Naive B cell (primary cell): ENCODE measurements around the gene NEK5. TPM values are rescaled to one million over a fixed set of nuclear protein-coding genes. Genes with fewer than 3 reads are reported as not detected.
"Not testable (repeated sequence)": the region's sequence is repeated elsewhere in the genome, so short reads cannot be mapped to it uniquely, and the experiment has no call there.

ENCODE experiments used
- ATAC-seq, 2 donors: fragments of 150-1000 bp; cut with Tn5 transposase; 2 replicates each; pipeline ENCODE4 v1.10.0; 2021; ENCODE audit warnings: low read depth in 2 of 2, mild to moderate bottlenecking in 2 of 2, moderate library complexity in 2 of 2
- DNase-seq: peaks from one replicate; pipeline ENCODE4 v3.0.0; 2022
- H3K27ac Mint-ChIP-seq, 6 donors: one replicate each; pipeline ENCODE4 v1.8.0; 2020 to 2022; ENCODE audit warnings: mild to moderate bottlenecking in 6 of 6, mixed read lengths in 6 of 6, moderate library complexity in 5 of 6, inconsistent platforms in 2 of 6
- H3K27me3 Mint-ChIP-seq, 3 donors: one replicate each; pipeline ENCODE4 v1.8.0; 2021 to 2022; ENCODE audit warnings: mixed read lengths in 3 of 3, mild to moderate bottlenecking in 1 of 3
- H3K36me3 Mint-ChIP-seq, 2 donors: one replicate each; pipeline ENCODE4 v1.8.0; 2020 to 2022; ENCODE audit warnings: mixed read lengths in 2 of 2, inconsistent platforms in 1 of 2, mild to moderate bottlenecking in 1 of 2
- H3K4me1 Mint-ChIP-seq, 3 donors: one replicate each; pipeline ENCODE4 v1.8.0; 2020 to 2022; ENCODE audit warnings: mixed read lengths in 3 of 3, inconsistent platforms in 1 of 3, mild to moderate bottlenecking in 1 of 3, moderate library complexity in 1 of 3
- H3K4me3 Mint-ChIP-seq, 8 donors: one replicate each; pipeline ENCODE4 v1.8.0; 2020 to 2022; ENCODE audit warnings: mild to moderate bottlenecking in 8 of 8, mixed read lengths in 8 of 8, moderate library complexity in 8 of 8, inconsistent platforms in 2 of 8
- H3K9me3 Mint-ChIP-seq, 7 donors: one replicate each; pipeline ENCODE4 v1.8.0; 2020 to 2022; ENCODE audit warnings: mixed read lengths in 7 of 7, mild to moderate bottlenecking in 5 of 7, inconsistent platforms in 2 of 7, moderate library complexity in 1 of 7
- polyA plus RNA-seq, 6 donors: library from polyadenylated mRNA; unstranded; fragments of 300-500 nt; fragmentation: Illumina TruSeq; gene quantifications; one replicate each; pipeline ENCODE4 v1.2.3, GENCODE V29; 2021; ENCODE audit warnings: low read depth in 6 of 6

The NEK5 gene
- under 1 TPM in 4 of 6 donors, not detected in 2; 0.17 to 0.28 (median 0.21) TPM for polyA plus RNA-seq

- Mint-ChIP-seq H3K36me3 (peaks cover 22 to 33% of the 10 kb centered on the region in 2 donors), H3K4me1 (peaks cover 10 to 14% (median 12%) of the 10 kb centered on the region in 3 donors), H3K27me3 (peaks cover 11 to 30% (median 20%) of the 10 kb centered on the region in 3 donors), H3K27ac (peak within 1 kb of the TSS in 3 of 6 donors; percentile 31 to 84 (median 59)), H3K4me3 (peak within 1 kb of the TSS; percentile 80 to 96 (median 86)), H3K9me3 (no peaks in the 10 kb centered on the region)
- peak; percentile 67 to 70 for ATAC-seq
- DNase-seq, result peak; percentile 40
Measured at GRCh38 chr13:52128714-52129700, at the start of gene NEK5. Gene NEK5 (minus strand): TSS chr13:52129073. CDS start chr13:52127482, 1,591 bp downstream.

- Mint-ChIP-seq H3K4me3 (no peak overlapping the region), H3K27me3 (no peaks in the 10 kb centered on the region), H3K9me3 (no peaks in the 10 kb centered on the region), H3K36me3 (peaks cover 8 to 16% of the 10 kb centered on the region in 2 donors), H3K4me1 (peaks cover 0 to 4% (median 0%) of the 10 kb centered on the region in 3 donors), H3K27ac (peak overlapping the region in 1 of 6 donors; percentile 62)
- ATAC-seq (no peak), DNase-seq (no peak)
Measured at GRCh38 chr13:52177276-52177675, 48.4 kb upstream of the NEK5 start.

GRCh38 chr13:52173970-52174369 lies 45.1 kb upstream of the NEK5 start:
- not testable (repeated sequence) for H3K36me3 Mint-ChIP-seq, ATAC-seq, H3K4me1 Mint-ChIP-seq, H3K27me3 Mint-ChIP-seq, DNase-seq, H3K9me3 Mint-ChIP-seq, H3K4me3 Mint-ChIP-seq
- H3K27ac Mint-ChIP-seq, result peak overlapping the region in 3 of 6 donors; percentile 13 to 50 (median 30)

GRCh38 chr13:52173373-52173772 lies 44.5 kb upstream of the NEK5 start:
- no peak for DNase-seq
- Mint-ChIP-seq H3K36me3 (peaks cover 8 to 9% of the 10 kb centered on the region in 2 donors), H3K4me1 (peaks cover 0 to 4% (median 0%) of the 10 kb centered on the region in 3 donors), H3K4me3 (no peak overlapping the region), H3K9me3 (no peaks in the 10 kb centered on the region), H3K27ac (peak overlapping the region in 3 of 6 donors; percentile 13 to 54 (median 49)), H3K27me3 (no peaks in the 10 kb centered on the region)
- no peak for ATAC-seq

GRCh38 chr13:52171686-52172085 lies 42.8 kb upstream of the NEK5 start:
- DNase-seq, H3K4me3 Mint-ChIP-seq, H3K36me3 Mint-ChIP-seq, ATAC-seq, H3K9me3 Mint-ChIP-seq, H3K4me1 Mint-ChIP-seq, H3K27me3 Mint-ChIP-seq: not testable (repeated sequence)
- peak overlapping the region in 1 of 6 donors; percentile 60 for H3K27ac Mint-ChIP-seq

- not testable (repeated sequence) for H3K36me3 Mint-ChIP-seq, H3K9me3 Mint-ChIP-seq, H3K4me3 Mint-ChIP-seq, H3K4me1 Mint-ChIP-seq, DNase-seq, ATAC-seq, H3K27me3 Mint-ChIP-seq, H3K27ac Mint-ChIP-seq
Measured at GRCh38 chr13:52170828-52171391, 42.0 kb upstream of the NEK5 start.

GRCh38 chr13:52169839-52170238 lies 41.0 kb upstream of the NEK5 start:
- Mint-ChIP-seq H3K4me1 (peaks cover 0 to 4% (median 0%) of the 10 kb centered on the region in 3 donors), H3K27ac (no peak overlapping the region), H3K36me3 (peaks cover 0 to 5% of the 10 kb centered on the region in 2 donors), H3K4me3 (no peak overlapping the region), H3K9me3 (no peaks in the 10 kb centered on the region), H3K27me3 (no peaks in the 10 kb centered on the region)
- no peak for ATAC-seq
- no peak for DNase-seq

GRCh38 chr13:52165411-52165810 lies 36.5 kb upstream of the NEK5 start:
- DNase-seq, result no peak
- Mint-ChIP-seq H3K27ac (no peak overlapping the region), H3K27me3 (no peaks in the 10 kb centered on the region), H3K4me1 (no peaks in the 10 kb centered on the region), H3K4me3 (no peak overlapping the region), H3K36me3 (peaks cover 0 to 5% of the 10 kb centered on the region in 2 donors), H3K9me3 (no peaks in the 10 kb centered on the region)
- ATAC-seq, result no peak

GRCh38 chr13:52164989-52165388 lies 36.1 kb upstream of the NEK5 start:
- Mint-ChIP-seq H3K4me3 (no peak overlapping the region), H3K27me3 (peaks cover 0 to under 1% (median 0%) of the 10 kb centered on the region in 3 donors), H3K9me3 (no peaks in the 10 kb centered on the region), H3K27ac (no peak overlapping the region), H3K36me3 (peaks cover 0 to 5% of the 10 kb centered on the region in 2 donors), H3K4me1 (peaks cover under 1 to 2% (median 1%) of the 10 kb centered on the region in 3 donors)
- ATAC-seq (no peak), DNase-seq (no peak)

- not testable (repeated sequence) for DNase-seq, H3K27me3 Mint-ChIP-seq, ATAC-seq, H3K9me3 Mint-ChIP-seq, H3K27ac Mint-ChIP-seq, H3K36me3 Mint-ChIP-seq, H3K4me1 Mint-ChIP-seq
- peak overlapping the region in 1 of 8 donors; percentile 5 for H3K4me3 Mint-ChIP-seq
Measured at GRCh38 chr13:52163878-52164277, 35.0 kb upstream of the NEK5 start.

- Mint-ChIP-seq H3K9me3 (no peaks in the 10 kb centered on the region), H3K36me3 (peaks cover 0 to 5% of the 10 kb centered on the region in 2 donors), H3K4me3 (peak overlapping the region in 1 of 8 donors; percentile 36), H3K27me3 (peaks cover 0 to 5% (median 0%) of the 10 kb centered on the region in 3 donors), H3K27ac (peak overlapping the region in 1 of 6 donors; percentile 62), H3K4me1 (peaks cover 11 to 19% (median 16%) of the 10 kb centered on the region in 3 donors)
- no peak for ATAC-seq
- no peak for DNase-seq
Measured at GRCh38 chr13:52162279-52163101, 33.6 kb upstream of the NEK5 start.

GRCh38 chr13:52161181-52161646 lies 32.3 kb upstream of the NEK5 start:
- H3K4me3 Mint-ChIP-seq, result peak overlapping the region in 1 of 8 donors; percentile 19
- DNase-seq (no peak), ATAC-seq (no peak)
- H3K27ac Mint-ChIP-seq, result no peak overlapping the region
- H3K9me3 Mint-ChIP-seq, result no peaks in the 10 kb centered on the region
- peaks cover 0 to 5% (median 0%) of the 10 kb centered on the region in 3 donors for H3K27me3 Mint-ChIP-seq
- peaks cover 16 to 24% (median 20%) of the 10 kb centered on the region in 3 donors for H3K4me1 Mint-ChIP-seq
- no peaks in the 10 kb centered on the region for H3K36me3 Mint-ChIP-seq

- Mint-ChIP-seq H3K27ac (no peak overlapping the region), H3K9me3 (no peaks in the 10 kb centered on the region), H3K4me3 (peak overlapping the region in 1 of 8 donors; percentile 69), H3K27me3 (peaks cover 0 to 5% (median 0%) of the 10 kb centered on the region in 3 donors), H3K36me3 (no peaks in the 10 kb centered on the region), H3K4me1 (peaks cover 16 to 24% (median 20%) of the 10 kb centered on the region in 3 donors)
- ATAC-seq, result no peak
- no peak for DNase-seq
Measured at GRCh38 chr13:52160506-52160905, 31.6 kb upstream of the NEK5 start.
